Stomach (tissue), 4 donors: Measurements from ENCODE around the gene OR10C1.

Source experiments
- POLR2A ChIP-seq, 4 donors: fragments of 450-650 bp; IDR thresholded peaks; one replicate each; pipeline ENCODE4 v1.6.1; 2016; ENCODE audit warnings: antibody characterized with exemption in 4 of 4, control low read depth in 2 of 4, mild to moderate bottlenecking in 1 of 4, moderate library complexity in 1 of 4
- TF ChIP-seq, protein P1 (sequence below), 7 experiments: fragments of 450-650 bp in 4 of 7; fragments of 200-600 bp in 3 of 7; sonication (generic) in 3 of 7; IDR thresholded peaks; one replicate each; pipeline ENCODE4 v1.5.1; 2016 to 2019; ENCODE audit warnings: antibody characterized with exemption in 7 of 7, control low read depth in 2 of 7, mild to moderate bottlenecking in 1 of 7

DNA sequence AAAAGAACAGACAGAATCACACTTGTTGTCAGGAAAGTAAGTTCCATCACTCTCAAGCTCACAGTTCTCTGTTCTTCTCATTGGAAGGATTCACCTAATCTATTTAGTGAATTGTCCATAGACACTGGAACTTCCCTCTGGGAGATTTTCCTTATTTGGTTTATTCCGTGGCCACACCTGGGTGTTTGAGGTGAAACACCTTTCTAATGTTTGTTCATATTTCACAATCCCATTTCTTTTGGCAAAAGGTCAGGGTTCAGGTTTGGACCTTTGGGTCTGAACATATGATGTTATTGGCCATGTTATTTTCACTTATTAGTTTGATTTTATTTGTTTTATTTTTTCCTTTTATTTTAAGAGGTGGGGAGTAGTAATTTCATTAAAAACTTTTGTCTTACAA, 44.6 kb downstream of the OR10C1 start:
- TF ChIP-seq, protein P1, sequence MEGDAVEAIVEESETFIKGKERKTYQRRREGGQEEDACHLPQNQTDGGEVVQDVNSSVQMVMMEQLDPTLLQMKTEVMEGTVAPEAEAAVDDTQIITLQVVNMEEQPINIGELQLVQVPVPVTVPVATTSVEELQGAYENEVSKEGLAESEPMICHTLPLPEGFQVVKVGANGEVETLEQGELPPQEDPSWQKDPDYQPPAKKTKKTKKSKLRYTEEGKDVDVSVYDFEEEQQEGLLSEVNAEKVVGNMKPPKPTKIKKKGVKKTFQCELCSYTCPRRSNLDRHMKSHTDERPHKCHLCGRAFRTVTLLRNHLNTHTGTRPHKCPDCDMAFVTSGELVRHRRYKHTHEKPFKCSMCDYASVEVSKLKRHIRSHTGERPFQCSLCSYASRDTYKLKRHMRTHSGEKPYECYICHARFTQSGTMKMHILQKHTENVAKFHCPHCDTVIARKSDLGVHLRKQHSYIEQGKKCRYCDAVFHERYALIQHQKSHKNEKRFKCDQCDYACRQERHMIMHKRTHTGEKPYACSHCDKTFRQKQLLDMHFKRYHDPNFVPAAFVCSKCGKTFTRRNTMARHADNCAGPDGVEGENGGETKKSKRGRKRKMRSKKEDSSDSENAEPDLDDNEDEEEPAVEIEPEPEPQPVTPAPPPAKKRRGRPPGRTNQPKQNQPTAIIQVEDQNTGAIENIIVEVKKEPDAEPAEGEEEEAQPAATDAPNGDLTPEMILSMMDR (IDR thresholded peaks at IDR 0.05), result no peak
- no peak for TF ChIP-seq POLR2A (IDR thresholded peaks at IDR 0.05)
